Dedifferentiated amniotic fluid mesenchymal stem cell (primary cell): Measurements from ENCODE around the gene MYH15.
"Not testable (repeated sequence)": the region's sequence is repeated elsewhere in the genome, so short reads cannot be mapped to it uniquely, and the experiment has no call there.

ENCODE experiments used
- DNase-seq: peaks from one replicate; pipeline ENCODE4 v3.0.0-alpha.2; 2016; ENCODE audit errors: extremely low spot score

MYH15 gene

DNA sequence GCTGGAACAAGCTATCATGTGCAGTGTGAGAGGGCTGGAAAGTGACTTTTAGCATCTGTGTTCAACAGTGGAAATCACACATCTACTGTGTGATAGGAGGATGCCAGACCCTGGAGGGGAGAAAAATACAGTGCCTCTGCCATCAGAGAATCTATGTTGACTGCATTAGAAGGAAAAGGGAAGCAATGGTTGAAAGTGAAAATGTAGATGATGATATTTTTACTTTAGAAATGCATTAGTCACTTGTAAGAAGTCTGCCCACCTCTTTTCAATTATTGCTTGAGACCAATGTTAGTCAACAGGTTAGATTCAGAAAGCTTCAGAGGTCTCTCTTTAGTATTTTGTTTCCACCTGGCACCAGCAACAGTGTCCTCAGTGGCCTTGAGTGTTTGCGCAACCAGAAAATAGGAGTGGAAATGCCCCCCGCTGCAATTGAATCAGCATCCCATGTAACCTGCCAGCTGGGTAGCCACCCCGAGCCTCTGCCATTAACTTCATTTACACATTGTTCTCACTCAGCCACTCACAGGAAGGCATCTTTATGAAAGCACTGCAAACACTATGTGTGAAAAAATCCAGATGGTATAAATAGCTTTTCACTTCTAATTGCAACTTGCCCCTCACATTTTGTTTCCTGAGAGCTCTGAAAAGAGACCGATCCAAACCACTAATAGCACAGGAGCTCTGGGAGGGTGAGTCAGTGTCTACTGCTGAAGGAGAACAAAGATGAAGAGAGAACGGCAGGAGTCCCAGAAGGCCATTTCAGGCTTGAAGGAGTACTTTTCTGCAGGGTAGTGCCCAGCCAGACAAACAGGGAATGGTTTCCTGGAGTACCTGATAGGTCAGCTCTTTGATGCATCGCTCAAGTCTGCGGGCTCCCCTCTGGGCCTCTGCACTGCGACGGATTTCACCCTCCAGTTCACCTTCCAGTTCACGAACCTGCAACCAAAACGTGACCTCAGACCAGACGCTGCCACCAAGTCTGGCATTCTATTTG is 122.0 kb downstream of the MYH15 start:
- DNase-seq: no peak

DNA sequence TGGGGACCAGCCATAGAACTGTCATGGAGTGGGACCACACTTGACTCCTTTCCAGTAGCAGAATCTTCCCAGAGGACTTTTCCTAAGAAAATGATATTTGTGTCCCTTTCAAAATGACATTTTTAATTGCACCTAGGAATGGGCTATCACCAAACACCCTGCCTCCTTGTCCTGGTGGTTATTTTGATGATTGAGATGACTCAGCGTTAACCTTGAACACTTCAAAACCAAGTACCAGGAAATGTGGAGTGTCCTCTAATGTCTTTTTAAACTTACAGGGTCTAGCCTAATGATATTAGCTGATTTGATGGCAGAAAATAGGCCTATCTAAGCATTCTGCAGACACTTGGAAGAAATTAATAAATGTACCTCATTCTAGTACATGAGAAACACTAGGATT is 123.3 kb downstream of the MYH15 start:
- DNase-seq: no peak

- no peak for DNase-seq
These were observed 127.1 kb downstream of the MYH15 start for GRCh38 chr3:108383306-108383705.

DNA sequence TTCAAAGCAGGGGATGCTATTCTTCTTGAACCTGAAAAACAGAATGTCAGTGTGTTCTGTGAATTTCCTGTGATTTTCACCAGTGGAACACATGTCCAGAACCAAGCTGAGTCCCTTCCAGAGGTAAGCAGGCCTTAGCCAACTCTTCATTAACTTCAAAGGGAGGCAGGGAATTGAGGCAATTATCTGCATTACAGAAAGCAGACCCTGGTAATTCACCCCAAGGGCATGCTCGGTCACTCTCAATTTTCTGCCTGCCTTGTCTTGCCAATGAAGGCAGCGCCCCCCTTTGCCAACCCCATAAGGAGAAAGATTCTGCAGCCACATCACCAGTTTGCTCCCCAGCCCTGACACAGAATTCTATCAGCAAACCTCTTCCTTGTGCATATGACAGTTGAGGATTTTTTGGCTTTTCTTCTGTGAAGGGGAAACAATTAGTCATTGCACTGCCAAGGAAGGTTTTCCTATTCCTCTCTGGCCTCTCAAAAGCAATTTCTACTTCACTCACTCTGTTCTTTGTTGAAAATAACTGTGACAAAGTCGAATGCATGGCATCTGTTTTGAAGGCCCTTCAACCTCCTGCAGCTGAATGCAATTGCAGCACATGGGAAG is 128.8 kb downstream of the MYH15 start:
- DNase-seq: no peak

- DNase-seq: no peak
These were observed 130.1 kb downstream of the MYH15 start for GRCh38 chr3:108380128-108380795.

DNA sequence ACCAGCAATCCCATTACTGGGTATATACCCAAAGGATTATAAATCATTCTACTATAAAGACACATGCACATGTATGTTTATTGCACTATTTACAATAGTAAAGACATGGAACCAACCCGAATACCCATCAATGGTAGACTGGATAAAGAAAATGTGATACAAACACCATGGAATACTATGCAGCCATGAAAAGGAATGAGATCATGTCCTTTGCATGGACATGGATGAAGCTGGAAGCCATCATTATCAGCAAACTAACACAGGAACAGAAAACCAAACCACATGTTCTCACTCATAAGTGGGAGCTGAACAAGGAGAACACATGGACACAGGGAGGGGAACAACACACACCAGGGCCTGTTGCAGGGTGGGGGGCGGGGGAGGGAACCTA is 131.4 kb downstream of the MYH15 start:
- DNase-seq: not testable (repeated sequence)

- DNase-seq: no peak
These were observed 132.0 kb downstream of the MYH15 start for GRCh38 chr3:108378153-108378951.

- DNase-seq: no peak
These were observed 133.0 kb downstream of the MYH15 start for GRCh38 chr3:108377384-108377783.

DNA sequence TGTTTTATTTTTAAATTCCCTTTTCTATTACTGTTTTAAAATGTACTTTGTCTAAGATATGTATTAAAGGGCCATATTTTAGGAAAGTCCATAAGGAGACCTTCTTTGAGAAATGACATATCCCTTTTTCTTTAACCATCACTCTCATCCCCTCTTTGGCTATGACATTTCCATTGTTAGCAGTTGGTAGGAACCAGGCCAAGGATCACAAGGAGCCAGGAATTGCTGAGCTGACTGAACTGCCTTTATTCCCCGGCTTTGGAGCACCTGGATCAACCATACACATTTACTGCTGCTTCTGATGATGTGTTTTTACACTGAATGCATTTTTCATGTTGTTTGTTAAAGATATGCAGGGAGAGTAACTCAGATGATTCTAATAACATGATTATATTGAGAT is 134.4 kb downstream of the MYH15 start:
- DNase-seq: no peak

GRCh38 chr3:108359011-108359410 is 151.4 kb downstream of the MYH15 start:
- no peak for DNase-seq

- DNase-seq: no peak
These were observed 153.4 kb downstream of the MYH15 start for GRCh38 chr3:108357042-108357441.

- no peak for DNase-seq
These were observed 155.8 kb downstream of the MYH15 start for GRCh38 chr3:108354562-108354961.

- no peak for DNase-seq
These were observed 158.2 kb downstream of the MYH15 start for GRCh38 chr3:108352176-108352575.

- DNase-seq: peak; percentile 21
These were observed 163.8 kb downstream of the MYH15 start for GRCh38 chr3:108346301-108347227.

DNA sequence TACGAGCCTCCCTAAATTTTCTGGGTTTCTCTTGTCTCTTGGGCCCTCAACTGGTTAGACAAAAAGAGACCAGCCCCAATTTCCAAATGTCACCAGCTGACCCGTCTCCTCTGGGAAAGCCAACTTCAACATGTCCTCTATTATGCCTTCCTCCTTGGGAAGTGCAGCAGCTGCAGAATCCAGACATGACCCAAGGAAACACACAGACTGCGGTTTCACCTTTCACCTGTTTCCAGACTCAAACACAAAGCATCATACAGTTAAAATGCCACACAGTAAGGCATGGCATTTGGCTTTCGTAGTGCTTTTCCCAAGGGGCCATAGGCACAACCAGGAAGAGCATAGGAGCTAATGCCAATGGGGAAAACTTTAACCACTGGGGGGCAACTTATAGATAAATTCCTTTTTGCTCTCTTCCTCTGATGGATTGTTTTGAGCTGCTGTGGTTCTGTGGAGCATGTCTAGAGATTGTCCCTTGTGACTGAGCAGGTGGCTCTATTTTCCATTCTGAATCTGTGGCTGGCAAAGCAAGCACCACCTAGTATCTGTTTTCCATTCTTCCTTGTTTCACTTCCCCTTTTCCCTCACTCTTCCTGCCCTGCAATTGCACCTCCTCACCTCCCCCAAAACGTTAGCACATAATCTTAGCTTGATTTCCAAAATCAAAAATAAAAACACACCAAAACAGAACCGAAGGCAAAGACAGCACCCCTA is 164.7 kb downstream of the MYH15 start:
- no peak for DNase-seq

- no peak for DNase-seq
These were observed 166.9 kb downstream of the MYH15 start for GRCh38 chr3:108343491-108343890.

DNA sequence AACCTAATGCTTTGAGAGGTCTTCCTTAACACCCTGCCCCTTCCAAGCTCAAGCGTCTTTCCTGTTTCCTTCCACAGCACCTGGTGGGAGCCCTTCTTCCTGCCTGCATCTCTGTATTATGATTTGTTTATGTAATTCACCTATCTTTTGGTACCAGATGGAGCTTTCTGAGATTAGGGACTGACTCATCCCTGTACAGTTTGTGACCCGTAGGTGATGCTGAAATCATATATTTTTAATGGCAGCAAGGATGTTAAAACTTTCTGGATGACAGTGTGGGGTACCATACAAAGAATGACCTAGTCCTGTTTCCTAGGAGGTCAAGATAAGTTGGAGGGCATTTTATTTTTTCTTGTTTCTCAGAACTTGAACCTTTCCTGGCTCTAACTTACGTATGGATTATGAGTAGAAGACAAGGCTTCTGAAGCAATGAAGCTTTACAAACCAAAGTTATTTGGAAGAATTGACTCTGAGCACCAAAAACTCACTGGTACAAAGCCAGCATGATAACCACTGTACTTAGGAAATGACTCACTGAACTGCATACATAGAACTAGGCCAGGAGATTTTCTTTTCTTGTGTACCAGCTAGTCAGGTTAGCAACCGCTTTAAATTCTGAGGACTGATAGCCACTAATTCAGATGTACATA is 167.4 kb downstream of the MYH15 start:
- DNase-seq: no peak

GRCh38 chr3:108341911-108342310 is 168.5 kb downstream of the MYH15 start:
- DNase-seq: no peak

DNA sequence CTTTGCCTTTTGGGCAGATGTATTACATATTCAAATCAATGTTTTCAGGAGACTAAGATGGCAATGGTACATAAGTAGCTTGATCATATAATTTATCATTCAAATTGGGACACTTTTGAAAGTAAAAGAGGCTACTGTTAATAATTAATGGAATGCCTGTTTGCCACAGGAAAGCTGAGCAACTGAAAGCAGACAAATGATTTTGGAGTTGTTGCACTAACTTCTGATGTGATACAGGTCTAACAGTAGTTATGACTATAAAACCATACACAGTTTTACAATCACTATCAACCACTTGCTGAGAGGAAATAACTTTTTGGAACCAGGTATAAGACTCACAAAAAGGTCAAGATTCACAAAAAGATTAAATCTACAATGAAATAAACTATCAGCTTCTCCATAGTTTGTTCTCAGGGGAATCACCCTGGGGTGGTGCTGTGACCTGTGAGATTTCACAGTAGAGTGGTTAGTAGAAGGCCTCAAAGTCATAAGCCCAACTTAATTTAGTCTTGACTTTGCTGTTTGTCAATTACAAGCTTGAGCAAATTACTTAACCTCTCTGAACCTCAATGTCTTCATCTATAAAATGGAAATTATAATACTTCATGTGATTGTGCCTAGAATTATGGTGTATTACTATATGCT is 171.4 kb downstream of the MYH15 start:
- no peak for DNase-seq
